ENCODE results near the gene SHC2. TPM values are rescaled to one million over a fixed set of nuclear protein-coding genes. Genes with fewer than 3 reads are reported as not detected.
A peak's percentile ranks its signal among the peaks of the same experiment; 100 is the strongest.

The SHC2 gene
- 343 TPM for total RNA-seq (ENCODE audit: unreplicated experiment)
- long read RNA-seq, transcript SHC2-203 (3 exons, 1,551 nt), result major isoform, 5 of 17 reads
- long read RNA-seq, partial matches to known transcripts, result 6 of 17 reads
- long read RNA-seq, other reads (novel, unspliced or antisense), result 3 of 17 reads

DNA sequence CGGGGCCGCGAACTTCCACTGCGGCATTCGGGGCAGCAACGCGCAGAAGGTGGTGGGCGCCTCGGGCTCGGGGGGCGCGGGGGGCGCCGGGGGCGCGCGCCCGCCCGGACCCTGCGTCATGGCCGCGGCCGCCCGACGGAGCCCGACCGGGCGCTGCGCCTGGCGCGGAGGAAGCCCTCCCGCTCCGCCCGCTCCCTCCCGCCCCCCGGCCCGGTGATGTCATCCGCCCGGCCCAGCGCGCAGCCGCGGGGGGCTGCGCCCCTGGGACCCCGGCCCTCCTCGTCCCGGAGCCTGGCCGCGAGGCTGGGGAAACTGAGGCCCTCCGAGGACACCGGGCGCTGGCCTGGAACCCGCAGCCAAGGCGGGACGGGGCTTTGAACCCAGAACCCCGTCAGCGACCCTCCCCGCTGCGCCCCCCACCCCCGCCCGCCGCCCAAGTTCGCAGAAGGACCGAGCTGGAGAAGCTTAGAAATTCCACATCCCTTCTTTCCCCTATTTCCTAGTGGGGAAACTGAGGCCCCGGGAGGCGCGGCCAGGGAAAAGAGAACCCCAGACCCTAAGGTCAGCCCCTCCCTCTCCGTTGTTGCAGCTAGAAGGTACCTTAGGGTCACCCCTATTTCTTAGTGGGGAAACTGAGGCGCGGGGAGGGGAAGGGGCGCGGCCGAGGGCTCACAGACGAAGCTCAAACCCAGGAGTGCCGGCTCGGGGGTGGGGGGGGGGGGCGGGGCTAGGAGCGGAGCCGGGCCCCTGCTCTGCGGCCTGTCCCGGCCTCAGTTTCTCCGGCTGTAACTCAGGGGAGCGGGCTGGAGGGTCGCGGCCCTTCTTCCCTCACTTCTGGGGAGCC, at the start of gene SHC2:
TSS of gene SHC2 (minus strand) at position 157 of the 844 bp plus-strand sequence. CDS start at position 120, 37 bp downstream.
- H3K4me1 Mint-ChIP-seq (ENCODE audit: low read depth, unreplicated experiment), result peaks cover 3% of the 10 kb centered on the region
- peak; percentile 86 for DNase-seq
- peaks cover 16% of the 10 kb centered on the region for H3K9me3 Mint-ChIP-seq (ENCODE audit: unreplicated experiment)
- TF ChIP-seq, protein P1, sequence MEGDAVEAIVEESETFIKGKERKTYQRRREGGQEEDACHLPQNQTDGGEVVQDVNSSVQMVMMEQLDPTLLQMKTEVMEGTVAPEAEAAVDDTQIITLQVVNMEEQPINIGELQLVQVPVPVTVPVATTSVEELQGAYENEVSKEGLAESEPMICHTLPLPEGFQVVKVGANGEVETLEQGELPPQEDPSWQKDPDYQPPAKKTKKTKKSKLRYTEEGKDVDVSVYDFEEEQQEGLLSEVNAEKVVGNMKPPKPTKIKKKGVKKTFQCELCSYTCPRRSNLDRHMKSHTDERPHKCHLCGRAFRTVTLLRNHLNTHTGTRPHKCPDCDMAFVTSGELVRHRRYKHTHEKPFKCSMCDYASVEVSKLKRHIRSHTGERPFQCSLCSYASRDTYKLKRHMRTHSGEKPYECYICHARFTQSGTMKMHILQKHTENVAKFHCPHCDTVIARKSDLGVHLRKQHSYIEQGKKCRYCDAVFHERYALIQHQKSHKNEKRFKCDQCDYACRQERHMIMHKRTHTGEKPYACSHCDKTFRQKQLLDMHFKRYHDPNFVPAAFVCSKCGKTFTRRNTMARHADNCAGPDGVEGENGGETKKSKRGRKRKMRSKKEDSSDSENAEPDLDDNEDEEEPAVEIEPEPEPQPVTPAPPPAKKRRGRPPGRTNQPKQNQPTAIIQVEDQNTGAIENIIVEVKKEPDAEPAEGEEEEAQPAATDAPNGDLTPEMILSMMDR (IDR thresholded peaks at IDR 0.05; ENCODE audit: partially characterized antibody, unreplicated experiment), result no peak
- H3K27ac Mint-ChIP-seq (ENCODE audit: unreplicated experiment), result peak within 1 kb of the TSS; percentile 99
- H3K36me3 Mint-ChIP-seq (ENCODE audit: unreplicated experiment), result peaks cover 10% of the 10 kb centered on the region
- H3K27me3 Mint-ChIP-seq (ENCODE audit: unreplicated experiment), result peaks cover 18% of the 10 kb centered on the region
- H3K4me3 Mint-ChIP-seq (ENCODE audit: unreplicated experiment), result peak within 1 kb of the TSS; percentile 91

- Mint-ChIP-seq H3K36me3 (ENCODE audit: unreplicated experiment) (no peaks in the 10 kb centered on the region), H3K4me1 (ENCODE audit: low read depth, unreplicated experiment) (peaks cover 6% of the 10 kb centered on the region), H3K4me3 (ENCODE audit: unreplicated experiment) (peak overlapping the region; percentile 96), H3K27ac (ENCODE audit: unreplicated experiment) (peak overlapping the region; percentile 86), H3K9me3 (ENCODE audit: unreplicated experiment) (peaks cover 10% of the 10 kb centered on the region), H3K27me3 (ENCODE audit: unreplicated experiment) (peaks cover 12% of the 10 kb centered on the region)
- no peak for DNase-seq
- TF ChIP-seq, protein P1 (IDR thresholded peaks at IDR 0.05; ENCODE audit: partially characterized antibody, unreplicated experiment), result no peak
These were observed 47.6 kb upstream of the SHC2 start for GRCh38 chr19:508204-509150.

DNA sequence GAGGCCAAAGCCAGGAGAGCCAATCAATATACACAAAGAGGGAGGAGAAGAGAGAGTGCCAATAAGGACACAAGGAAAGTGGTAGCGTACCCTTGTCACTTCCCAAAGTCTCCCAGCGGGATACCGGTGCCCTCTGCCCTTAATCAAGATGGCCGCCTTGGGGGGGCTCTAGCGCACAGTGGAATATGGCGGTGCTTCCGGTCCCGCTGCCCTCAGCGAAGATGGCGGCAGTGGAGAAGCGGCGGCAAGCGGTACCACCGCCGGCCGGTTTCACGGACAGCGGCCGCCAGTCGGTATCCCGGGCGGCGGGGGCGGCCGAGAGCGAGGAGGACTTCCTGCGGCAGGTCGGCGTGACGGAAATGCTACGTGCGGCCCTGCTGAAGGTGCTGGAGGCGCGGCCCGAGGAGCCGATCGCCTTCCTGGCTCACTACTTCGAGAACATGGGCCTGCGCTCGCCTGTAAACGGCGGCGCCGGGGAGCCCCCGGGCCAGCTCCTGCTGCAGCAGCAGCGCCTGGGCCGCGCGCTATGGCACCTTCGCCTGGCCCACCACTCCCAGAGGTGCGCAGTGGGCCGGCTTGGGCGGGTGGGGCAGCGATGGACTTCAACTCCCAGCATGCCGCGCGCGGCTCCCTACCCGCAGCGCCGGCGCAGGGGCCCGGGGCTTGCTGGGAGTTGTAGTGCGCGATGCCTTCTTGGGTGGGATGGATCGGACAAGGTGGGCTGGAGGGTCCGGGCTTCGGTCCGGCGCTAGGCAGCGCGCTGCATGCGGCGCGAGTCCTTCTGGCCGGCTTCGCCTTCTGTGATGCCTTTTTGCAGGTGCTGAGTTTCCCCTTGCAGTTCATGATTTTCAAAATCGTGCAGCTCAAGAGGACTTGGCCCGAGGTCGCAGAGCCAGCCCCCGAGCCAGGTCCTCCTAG, 46.7 kb upstream of the SHC2 start, which contains the start of gene TPGS1:
TSS of gene TPGS1 (plus strand) at position 212 of the 918 bp plus-strand sequence. CDS start at position 222, 10 bp downstream.
- Mint-ChIP-seq H3K36me3 (ENCODE audit: unreplicated experiment) (no peaks in the 10 kb centered on the region), H3K4me1 (ENCODE audit: low read depth, unreplicated experiment) (peaks cover 6% of the 10 kb centered on the region), H3K27ac (ENCODE audit: unreplicated experiment) (peak within 1 kb of the TSS; percentile 100), H3K9me3 (ENCODE audit: unreplicated experiment) (peaks cover 10% of the 10 kb centered on the region), H3K4me3 (ENCODE audit: unreplicated experiment) (peak within 1 kb of the TSS; percentile 97), H3K27me3 (ENCODE audit: unreplicated experiment) (peaks cover 12% of the 10 kb centered on the region)
- peak; percentile 89 for DNase-seq
- TF ChIP-seq, protein P1 (IDR thresholded peaks at IDR 0.05; ENCODE audit: partially characterized antibody, unreplicated experiment), result no peak

DNA sequence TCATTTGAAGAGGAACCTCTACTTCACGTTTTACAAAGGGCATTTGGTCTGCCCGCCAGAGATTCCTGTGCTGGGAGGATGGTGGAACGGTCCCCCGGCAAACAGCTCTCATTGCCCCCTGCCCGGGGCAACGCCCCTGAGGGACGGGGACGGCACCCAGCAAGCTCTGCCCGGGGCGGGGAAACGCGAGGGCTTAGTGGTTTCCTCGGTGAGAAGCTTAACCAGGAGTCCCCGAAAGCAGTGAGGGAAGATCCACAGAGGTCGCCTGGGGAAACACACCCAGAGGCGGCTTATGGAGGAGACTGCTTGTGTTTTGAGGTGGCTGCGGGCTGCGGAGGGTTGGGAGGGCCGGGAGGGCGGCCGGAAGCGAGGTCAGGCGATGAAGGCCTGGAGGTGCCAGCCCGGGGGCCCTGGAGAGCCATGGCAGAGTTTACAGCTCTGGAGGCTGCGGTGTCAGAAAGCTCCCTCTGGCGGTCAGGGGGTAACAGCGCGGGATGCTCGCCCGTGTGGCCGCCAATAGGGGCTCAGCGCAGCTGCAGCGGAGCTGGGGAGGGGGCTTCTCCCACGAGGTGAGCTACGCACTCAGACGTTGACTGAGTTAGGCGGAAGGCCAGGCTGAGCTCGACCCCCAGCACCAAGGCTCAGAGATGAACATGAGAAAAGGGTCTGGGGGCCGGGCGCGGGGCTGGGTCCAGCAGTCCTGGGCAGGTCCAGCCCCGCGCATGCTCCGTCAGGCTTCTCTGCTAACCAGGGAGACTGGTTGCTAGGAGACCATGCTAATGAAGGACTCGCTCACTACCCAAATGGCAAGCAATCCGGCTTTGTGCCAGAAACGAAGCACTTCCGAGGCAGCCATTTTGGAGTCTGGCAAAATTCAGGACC, 45.8 kb upstream of the SHC2 start:
- H3K27me3 Mint-ChIP-seq (ENCODE audit: unreplicated experiment), result peaks cover 12% of the 10 kb centered on the region
- peaks cover 10% of the 10 kb centered on the region for H3K9me3 Mint-ChIP-seq (ENCODE audit: unreplicated experiment)

More for the DNA sequence above, 45.8 kb upstream of the SHC2 start:
- TF ChIP-seq, protein P1 (IDR thresholded peaks at IDR 0.05; ENCODE audit: partially characterized antibody, unreplicated experiment), result peak; percentile 95
- DNase-seq, result peak; percentile 95
- Mint-ChIP-seq H3K4me3 (ENCODE audit: unreplicated experiment) (peak overlapping the region; percentile 97), H3K36me3 (ENCODE audit: unreplicated experiment) (no peaks in the 10 kb centered on the region), H3K4me1 (ENCODE audit: low read depth, unreplicated experiment) (peaks cover 6% of the 10 kb centered on the region), H3K27ac (ENCODE audit: unreplicated experiment) (peak overlapping the region; percentile 100)

Measured in glutamatergic neuron (in vitro differentiated cells).